ENCODE results near the gene FRMD8. TPM values are rescaled to one million over a fixed set of nuclear protein-coding genes. Genes with fewer than 3 reads are reported as not detected.
"Not testable (repeated sequence)": the region's sequence is repeated elsewhere in the genome, so short reads cannot be mapped to it uniquely, and the experiment has no call there.

Gene FRMD8
- total RNA-seq, 6 experiments from 2014 or later, result 22.4 to 28.5 (median 27.1) TPM

DNA sequence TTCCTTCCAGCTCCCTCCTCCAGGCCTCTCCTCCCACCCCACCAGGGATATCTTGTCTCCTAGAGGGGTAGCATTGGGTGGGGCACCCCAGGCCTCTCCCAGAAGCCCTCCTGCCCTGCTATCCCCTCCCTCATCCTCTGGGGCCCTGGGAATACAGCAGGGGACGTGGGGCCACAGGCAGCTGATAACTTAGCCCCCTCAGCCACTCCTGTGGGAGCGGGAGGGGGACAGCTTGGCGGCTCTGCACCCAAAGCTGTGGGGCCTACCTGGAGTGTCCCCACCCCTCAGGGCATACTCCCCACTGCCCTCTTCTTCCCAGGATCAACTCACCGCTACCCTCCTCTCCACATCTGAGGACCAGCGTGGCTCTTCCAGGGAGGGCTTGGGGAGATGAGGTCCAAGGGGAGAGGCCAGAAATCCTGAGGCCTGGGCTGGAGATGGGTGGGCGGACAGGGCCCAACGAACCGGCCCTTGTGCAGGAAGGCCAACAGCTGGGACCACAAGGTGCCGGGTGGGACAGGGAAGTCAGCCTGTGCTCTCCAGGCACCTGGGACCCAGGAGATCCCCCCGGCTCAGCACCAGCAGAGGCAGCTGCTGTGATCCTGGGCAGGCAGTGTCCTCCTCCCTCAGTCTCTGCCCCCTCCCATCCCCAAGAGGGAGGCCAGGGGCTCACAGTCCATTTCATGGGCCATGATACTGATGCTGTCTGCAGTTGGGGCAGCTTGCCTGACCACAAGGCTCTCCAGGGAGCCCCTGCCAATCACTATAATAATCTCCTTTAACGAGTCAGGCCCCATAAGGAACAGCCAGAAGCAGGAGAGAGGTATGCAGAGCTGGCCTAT is 59.4 kb downstream of the FRMD8 start:
- Mint-ChIP-seq H3K27ac (peak overlapping the region; percentile 92), H3K36me3 (ENCODE audit: low read depth) (peaks cover 70% of the 10 kb centered on the region), H3K4me3 (peak overlapping the region; percentile 82), H3K4me1 (ENCODE audit: low read depth) (peaks cover 76% of the 10 kb centered on the region), H3K9me3 (peaks cover 90% of the 10 kb centered on the region), H3K27me3 (ENCODE audit: insufficient read depth) (peaks cover 99% of the 10 kb centered on the region)
- peak; percentile 62 for DNase-seq
- no peak for TF ChIP-seq CTCF (IDR thresholded peaks at IDR 0.05)

GRCh38 chr11:65446446-65447277 is 60.2 kb downstream of the FRMD8 start:
- no peak for TF ChIP-seq CTCF (IDR thresholded peaks at IDR 0.05)
- Mint-ChIP-seq H3K4me1 (ENCODE audit: low read depth) (peaks cover 69% of the 10 kb centered on the region), H3K27ac (peak overlapping the region; percentile 82), H3K4me3 (peak overlapping the region; percentile 68), H3K9me3 (peaks cover 84% of the 10 kb centered on the region), H3K27me3 (ENCODE audit: insufficient read depth) (peaks cover 92% of the 10 kb centered on the region), H3K36me3 (ENCODE audit: low read depth) (peaks cover 64% of the 10 kb centered on the region)
- peak; percentile 58 for DNase-seq

GRCh38 chr11:65448074-65448417 is 61.6 kb downstream of the FRMD8 start:
- no peak for DNase-seq
- H3K9me3 Mint-ChIP-seq, result peaks cover 80% of the 10 kb centered on the region
- H3K4me1 Mint-ChIP-seq (ENCODE audit: low read depth), result peaks cover 71% of the 10 kb centered on the region
- H3K27me3 Mint-ChIP-seq (ENCODE audit: insufficient read depth), result peaks cover 89% of the 10 kb centered on the region
- H3K4me3 Mint-ChIP-seq, result peak overlapping the region; percentile 68
- H3K27ac Mint-ChIP-seq, result peak overlapping the region; percentile 82
- peaks cover 56% of the 10 kb centered on the region for H3K36me3 Mint-ChIP-seq (ENCODE audit: low read depth)
- no peak for TF ChIP-seq CTCF (IDR thresholded peaks at IDR 0.05)

DNA sequence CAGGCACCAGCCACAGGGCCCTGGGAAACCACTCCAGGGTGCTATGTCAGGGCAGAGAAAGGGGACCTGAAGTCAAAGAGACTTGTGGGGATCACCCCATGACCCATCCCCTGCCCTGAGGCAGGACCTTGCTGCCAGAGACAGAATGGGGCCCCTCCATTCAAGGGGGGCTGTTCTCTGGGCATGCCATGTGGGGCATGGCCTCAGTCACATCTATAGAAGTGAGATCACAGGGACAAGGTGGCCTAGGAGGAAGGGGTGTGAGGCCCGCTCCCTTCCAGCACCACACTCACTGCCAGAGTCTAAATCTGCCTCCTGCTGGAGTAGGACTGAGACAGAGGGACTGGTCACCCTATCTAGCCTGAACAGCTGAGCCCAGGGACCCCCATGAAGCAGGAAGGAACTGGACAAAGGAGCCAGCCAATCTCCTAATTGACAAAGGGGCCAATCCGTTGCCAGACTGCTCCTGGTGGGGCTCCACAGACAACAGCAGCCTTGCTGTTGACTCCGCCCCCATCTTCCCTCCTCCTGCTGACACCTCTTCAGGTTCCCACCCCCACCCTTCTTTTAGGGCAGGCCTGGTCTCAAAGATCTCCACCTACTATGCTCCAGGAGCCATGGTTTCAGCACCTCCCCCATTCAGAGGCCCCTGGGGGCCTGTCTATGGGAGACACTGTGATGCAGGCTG is 62.1 kb downstream of the FRMD8 start:
- H3K27me3 Mint-ChIP-seq (ENCODE audit: insufficient read depth), result peaks cover 87% of the 10 kb centered on the region
- peak; percentile 58 for DNase-seq
- peaks cover 75% of the 10 kb centered on the region for H3K9me3 Mint-ChIP-seq
- H3K4me3 Mint-ChIP-seq, result peak overlapping the region; percentile 68
- peaks cover 71% of the 10 kb centered on the region for H3K4me1 Mint-ChIP-seq (ENCODE audit: low read depth)
- TF ChIP-seq CTCF (IDR thresholded peaks at IDR 0.05), result no peak; the same call in 1 of the 2 replicates
- peaks cover 54% of the 10 kb centered on the region for H3K36me3 Mint-ChIP-seq (ENCODE audit: low read depth)
- peak overlapping the region; percentile 82 for H3K27ac Mint-ChIP-seq

GRCh38 chr11:65451301-65451700 is 64.9 kb downstream of the FRMD8 start:
- not testable (repeated sequence) for H3K4me3 Mint-ChIP-seq, H3K27ac Mint-ChIP-seq, DNase-seq
- Mint-ChIP-seq H3K9me3 (peaks cover 54% of the 10 kb centered on the region), H3K36me3 (ENCODE audit: low read depth) (peaks cover 42% of the 10 kb centered on the region), H3K4me1 (ENCODE audit: low read depth) (peaks cover 78% of the 10 kb centered on the region), H3K27me3 (ENCODE audit: insufficient read depth) (peaks cover 76% of the 10 kb centered on the region)

DNA sequence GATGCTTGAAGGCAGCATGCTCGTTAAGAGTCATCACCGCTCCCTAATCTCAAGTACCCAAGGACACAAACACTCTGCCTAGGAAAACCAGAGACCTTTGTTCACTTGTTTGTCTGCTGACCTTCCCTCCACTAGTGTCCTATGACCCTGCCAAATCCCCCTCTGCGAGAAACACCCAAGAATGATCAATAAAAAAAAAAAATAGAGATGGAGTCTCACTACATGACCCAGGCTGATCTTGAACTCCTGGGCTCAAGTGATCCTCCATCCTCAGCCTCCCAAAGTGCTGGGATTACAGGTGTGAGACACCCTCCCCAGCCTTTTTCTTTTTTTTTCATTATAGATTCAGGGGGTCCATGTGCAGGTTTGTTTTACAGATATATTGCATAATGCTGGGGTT is 65.8 kb downstream of the FRMD8 start:
- H3K4me3 Mint-ChIP-seq, result peak overlapping the region; percentile 88
- not testable (repeated sequence) for DNase-seq
- peaks cover 40% of the 10 kb centered on the region for H3K36me3 Mint-ChIP-seq (ENCODE audit: low read depth)
- H3K27me3 Mint-ChIP-seq (ENCODE audit: insufficient read depth), result peaks cover 68% of the 10 kb centered on the region
- peaks cover 44% of the 10 kb centered on the region for H3K9me3 Mint-ChIP-seq
- H3K4me1 Mint-ChIP-seq (ENCODE audit: low read depth), result peaks cover 78% of the 10 kb centered on the region
- H3K27ac Mint-ChIP-seq, result peak overlapping the region; percentile 96

Measured in HFFc6 (cell line).